ENCODE data around the gene ZNF761.

DNA sequence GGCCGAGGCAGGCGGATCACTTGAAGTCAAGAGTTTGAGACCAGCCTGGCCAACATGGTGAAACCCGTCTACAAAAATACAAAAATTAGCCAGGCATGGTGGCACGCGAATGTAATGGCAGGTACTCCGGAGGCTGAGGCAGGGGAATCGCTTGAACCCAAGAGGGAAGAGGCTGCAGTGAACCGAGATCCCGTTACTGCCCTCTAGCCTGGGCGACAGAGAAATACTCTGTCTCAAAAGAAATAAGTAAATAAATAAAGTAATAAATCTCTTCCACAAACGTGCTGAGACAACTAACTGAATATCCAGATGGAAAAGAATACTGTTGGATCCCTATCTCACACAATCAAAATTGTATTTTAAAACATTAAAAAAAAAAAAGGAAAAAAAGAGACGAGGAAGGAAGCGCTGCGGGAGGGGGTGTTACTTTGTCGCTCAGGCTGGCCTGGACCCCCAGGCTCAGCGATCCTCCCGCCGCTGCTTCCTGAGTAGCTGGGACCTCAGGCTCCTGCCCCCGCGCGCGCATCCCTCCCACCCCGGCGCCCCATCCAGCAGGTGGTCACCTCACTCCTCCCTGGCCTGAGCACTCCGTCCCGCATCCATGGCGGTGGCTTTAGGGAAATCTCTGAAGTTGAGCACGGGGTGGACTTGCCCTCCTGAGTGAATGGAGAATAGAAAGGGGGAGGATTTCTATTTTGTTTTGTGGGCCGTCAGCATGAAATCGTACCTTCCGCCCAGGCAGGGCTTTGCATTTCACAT, 35.1 kb downstream of the ZNF761 start:
- TF ChIP-seq CTCF (IDR thresholded peaks at IDR 0.05), result peak; percentile 23
- no peak for TF ChIP-seq EZH2 (IDR thresholded peaks at IDR 0.05)
- no peak for TF ChIP-seq EZH2phosphoT487 (IDR thresholded peaks at IDR 0.05)
